Smooth muscle cell of the brain vasculature (primary cell): Measurements from ENCODE around the gene CATSPERZ.

Experiments
- DNase-seq: peaks from one replicate; pipeline ENCODE4 v3.0.0-alpha.2; 2012; ENCODE audit warnings: low read depth, low spot score

CATSPERZ gene

DNA sequence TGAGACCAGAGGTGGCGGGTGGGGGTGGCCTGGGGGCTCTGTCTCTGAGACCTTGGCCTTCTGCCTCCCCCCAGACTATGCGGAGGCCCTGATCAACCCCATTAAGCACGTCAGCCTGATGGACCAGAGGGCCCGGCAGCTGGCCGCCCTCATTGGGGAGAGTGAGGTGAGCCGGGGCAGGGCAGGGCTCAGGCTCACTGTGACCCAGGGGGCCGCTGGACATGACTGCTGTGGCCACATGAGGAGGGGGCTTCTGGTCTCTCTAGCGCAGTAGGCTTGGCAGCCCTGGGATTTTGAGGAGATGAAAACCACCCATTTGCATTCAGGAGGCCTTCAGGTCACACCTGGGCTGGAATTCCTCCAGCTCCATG, 36.2 kb upstream of the CATSPERZ start:
- no peak for DNase-seq

- DNase-seq = no peak
Observed at GRCh38 chr11:64264371-64264852, 35.7 kb upstream of the CATSPERZ start.

DNA sequence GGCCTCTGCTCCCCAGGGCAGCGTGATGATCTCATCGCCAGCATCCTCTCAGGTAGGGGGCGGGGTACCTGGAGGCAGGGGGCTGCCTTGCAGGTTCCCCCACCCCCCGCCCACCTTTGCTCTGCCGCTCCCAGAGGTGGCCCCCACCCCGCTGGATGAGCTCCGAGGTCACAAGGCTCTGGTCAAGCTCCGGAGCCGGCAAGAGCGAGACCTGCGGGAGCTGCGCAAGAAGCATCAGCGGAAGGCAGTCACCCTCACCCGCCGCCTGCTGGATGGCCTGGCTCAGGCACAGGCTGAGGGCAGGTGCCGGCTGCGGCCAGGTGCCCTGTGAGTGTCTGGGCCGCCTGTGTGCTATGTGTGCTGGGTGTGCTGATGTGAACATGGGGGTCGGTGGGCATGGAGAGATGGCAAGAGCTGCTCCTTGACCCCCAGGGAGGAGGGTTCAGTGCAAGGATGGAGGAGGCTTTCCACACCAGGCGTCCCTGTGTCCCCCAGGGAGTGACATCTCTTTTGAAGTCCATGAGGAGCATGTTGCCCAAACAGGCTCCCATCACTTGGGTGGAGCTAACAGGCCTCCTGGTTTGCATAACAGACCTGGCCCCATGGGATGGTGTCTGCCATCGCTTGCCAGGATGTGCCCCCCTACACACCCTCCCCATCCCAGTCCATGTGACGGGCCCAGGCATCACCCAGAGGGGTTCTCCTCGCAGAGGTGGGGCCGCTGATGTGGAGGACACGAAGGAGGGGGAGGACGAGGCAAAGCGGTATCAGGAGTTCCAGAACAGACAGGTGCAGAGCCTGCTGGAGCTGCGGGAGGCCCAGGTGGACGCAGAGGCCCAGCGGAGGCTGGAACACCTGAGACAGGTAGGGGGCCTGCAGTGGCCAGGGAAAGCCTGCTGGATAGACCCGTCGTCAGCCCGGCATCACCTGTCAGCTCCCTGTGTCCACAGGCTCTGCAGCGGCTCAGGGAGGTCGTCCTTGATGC, 34.7 kb upstream of the CATSPERZ start:
- DNase-seq = no peak

DNA sequence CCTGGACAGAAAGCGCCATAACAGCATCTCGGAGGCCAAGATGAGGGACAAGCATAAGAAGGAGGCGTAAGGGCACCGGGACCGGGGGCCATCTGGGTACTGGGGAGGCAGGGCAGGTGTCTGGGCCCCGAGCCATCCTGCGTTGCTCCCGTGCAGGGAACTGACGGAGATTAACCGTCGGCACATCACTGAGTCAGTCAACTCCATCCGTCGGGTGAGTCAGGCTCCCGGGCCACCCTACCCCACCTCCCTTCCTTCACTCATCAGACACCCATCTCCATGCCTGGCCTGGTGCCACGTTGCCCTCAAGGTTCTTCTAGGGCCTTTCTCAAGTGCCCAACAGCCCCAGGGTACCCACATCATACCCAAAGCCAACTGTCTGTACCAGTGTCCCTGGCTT, 33.8 kb upstream of the CATSPERZ start:
- DNase-seq = no peak

DNA sequence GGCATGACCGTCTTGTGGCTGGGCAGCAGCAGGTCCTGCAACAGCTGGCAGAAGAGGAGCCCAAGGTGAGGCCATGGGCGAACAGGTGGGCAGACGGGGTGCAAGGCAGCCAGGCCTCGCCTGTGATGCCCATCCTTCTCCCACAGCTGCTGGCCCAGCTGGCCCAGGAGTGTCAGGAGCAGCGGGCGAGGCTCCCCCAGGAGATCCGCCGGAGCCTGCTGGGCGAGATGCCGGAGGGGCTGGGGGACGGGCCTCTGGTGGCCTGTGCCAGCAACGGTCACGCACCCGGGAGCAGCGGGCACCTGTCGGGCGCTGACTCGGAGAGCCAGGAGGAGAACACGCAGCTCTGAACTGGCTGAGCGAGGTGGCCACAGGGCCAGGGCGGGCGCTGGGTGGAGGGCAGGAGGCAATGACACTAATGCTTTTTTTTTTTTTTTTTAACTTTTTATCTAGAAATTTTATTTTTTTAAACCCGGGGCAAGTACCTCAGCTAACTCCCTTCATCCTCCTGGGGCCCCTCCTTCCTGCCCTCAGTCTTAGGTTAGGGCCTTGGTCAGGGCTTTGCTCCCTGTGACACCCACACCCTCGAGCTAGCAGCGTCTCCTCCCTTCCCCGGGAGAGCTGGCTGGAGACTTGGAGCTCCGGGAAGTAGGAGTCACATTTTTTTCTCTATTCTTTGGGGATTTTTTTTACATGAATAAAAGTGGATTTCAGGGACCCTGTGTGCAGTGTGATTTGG, 32.8 kb upstream of the CATSPERZ start:
- no peak for DNase-seq

GRCh38 chr11:64268025-64268892, 31.9 kb upstream of the CATSPERZ start:
- DNase-seq = no peak

DNA sequence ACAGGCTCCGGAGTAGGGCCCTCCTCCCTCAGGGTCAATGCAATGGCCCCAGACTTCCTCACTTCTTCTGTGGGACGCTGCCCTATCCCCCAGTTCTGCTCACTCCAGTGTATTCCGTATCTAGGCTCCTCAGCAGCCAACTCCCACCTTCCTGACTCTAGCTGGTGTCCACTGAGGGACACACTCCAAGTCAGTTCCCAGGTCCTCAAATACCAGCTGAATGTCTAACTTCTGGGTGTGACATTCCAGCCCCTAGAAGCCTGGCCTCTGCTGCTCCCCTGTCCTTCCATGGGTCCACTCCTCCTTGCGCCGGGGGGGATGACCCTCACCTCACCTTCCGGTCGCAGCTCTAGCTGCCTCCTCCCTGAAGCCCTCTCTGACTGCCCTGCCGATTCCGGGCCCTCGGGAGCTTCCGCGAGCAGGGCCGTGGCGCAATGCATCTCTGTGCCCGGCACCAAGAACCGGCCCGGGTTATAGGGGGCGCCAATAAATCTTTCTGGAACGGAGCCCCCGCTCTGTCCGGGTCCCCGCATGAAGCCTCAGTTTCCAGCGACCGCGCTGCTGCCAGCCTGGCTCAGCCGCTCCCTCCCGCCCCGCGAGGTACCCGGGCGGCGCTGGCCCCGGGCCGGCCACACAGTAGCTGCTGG, 31.1 kb upstream of the CATSPERZ start:
- DNase-seq = no peak

DNA sequence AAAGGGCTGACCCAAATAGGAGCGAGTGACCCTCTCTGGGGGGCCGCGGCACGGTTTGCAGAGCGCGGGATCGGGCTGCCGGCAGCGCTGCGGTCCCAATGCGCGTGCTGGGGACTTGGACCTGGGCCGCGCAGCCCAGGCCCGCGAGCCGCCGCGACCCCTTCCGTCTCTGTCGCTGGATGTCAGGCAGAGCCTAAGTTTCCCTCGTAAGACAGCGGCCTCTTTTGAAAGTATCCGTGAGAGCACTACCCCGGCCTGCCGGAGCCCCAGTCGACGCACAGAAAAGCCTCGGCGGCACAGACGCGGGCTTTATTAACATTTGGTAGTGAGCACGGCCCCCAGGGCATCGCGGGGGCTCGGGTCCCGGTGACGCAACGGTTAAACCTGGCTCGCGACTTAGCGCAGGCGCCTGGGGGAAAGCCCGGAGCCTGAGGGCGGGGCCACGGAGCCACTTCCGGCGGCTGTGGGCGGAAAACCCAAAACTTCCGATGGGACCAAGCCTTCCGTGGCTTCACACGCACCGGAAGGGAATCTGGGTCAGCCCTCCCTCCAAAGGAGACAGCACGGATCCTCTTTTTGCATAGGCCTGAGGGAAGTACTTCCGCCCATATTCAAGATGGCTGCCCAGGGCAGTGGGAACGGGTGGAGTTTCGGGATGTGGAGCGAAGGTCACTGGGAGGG, 30.5 kb upstream of the CATSPERZ start:
- peak; percentile 99 for DNase-seq

- DNase-seq = no peak
Observed at GRCh38 chr11:64275031-64275800, 24.9 kb upstream of the CATSPERZ start.

DNA sequence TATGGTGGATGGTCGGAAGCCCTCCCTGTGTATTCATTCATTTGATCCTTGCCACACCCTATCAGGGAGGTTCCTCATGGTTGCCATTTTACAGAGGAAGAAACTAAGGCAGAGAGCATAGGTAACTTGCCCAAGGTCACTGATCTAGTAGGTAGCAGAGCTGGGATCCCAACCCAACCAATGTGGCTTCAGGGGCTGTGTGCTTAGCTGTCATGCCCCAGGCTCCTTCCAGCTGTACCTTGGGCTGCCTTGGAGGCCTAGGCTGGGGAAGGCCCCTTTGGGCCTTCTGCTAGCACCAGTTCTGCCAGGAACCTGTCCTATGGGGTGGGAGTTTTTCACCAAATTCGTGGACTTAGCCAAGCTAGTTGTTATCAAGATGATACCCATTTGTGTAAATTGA, 24.3 kb upstream of the CATSPERZ start:
- DNase-seq = no peak

- DNase-seq = no peak
Observed at GRCh38 chr11:64276653-64277431, 23.3 kb upstream of the CATSPERZ start.

- DNase-seq = no peak
Observed at GRCh38 chr11:64278576-64279190, 21.5 kb upstream of the CATSPERZ start.

DNA sequence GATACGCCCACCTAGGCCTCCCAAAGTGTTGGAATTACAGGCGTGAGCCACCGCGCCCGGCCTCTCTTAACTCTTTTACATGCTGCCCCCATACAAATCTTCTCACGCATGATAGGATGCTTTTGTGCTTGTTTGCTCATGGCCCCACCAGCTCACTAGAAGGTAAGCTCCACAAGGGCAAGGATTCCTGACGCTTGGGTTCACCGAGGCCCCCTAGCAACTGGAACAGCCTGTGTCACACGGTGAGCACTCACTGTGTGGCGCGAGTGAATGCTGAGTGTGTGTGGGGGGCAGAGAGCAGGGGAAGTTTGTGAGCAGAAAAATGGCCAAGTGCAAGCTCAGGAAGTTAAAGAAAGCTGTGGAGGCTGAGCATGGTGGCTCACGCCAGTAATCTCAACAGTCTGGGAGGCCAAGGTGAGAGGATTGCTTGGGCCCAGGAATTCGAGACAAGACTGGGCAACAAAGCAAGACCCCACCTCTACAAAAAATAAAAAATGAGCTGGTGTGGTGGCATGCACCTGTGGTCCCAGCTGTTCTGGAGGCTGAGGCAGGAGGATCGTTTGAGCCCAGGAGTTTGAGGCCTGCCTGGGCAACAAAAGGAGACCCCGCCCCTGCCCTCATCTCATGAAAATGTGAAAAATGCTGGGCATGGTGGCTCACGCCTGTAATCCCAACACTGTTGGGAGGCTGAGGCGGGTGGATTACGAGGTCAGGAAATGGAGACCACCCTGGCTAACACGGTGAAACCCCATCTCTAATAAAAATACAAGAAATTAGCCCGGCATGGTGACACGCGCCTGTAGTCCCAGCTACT, 18.0 kb upstream of the CATSPERZ start:
- no peak for DNase-seq

DNA sequence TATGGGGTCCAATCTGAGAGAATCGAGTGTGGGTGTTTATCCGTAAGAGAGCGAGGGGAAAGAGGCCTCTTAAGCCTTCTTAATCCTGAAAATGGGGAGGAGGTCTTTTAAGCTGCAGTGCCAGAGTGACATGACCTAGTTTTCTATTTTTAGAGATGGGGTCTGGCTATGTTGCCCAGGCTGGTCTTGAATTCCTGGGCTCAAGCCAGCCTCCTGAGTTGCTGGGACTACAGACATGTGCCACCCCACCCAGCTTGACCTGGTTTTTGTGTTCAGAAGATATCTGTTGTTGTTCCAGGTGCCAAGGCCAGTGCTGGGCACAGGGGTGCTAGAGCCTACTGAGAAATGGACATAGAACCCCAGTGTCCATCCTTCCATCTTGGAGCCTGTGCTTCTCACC, 17.1 kb upstream of the CATSPERZ start:
- no peak for DNase-seq

DNA sequence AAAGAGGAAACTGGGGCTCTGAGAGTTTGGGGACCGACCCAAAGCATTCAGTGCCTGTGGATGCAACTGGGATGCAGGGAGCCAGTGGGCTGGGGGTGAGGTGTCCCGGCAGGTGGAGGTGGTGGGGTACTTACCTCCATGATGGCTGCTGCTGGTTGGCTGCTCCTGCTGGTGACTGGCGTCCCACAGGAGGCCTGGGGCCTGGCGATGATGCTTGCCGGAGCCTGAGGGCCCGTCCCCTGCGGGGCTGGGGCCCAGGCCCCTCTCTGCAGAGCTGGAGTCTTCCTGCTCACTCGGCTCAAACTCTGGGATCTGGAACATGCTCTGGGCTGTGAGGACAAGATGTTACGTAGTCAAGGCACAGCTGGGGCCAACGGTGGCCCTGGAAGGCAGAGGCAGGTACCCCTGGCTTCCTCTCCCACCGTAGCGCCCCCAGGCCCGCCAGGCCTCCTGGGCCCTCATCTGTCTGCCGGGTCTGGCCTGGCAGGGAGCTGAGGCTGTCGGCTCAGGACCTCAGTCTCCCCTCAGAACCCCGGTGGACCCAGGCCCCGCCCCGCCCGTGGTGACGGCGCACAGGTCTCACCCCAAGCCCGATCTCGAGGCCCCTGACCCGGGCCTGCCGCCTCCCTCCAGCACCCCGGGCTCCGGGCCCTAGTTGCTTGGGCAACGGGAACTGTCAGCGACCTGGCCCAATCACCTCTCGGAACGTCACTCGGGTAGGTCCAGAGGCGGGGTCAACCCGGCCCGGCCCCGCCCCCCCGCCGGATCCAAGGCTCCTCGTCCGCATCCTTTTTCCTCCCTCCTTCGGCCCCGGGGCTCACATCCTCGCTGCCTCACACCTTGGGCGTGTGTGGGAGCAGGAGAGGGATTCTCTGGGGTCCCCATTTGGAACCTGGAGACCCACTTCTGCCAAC, 15.9 kb upstream of the CATSPERZ start, which contains the start of gene BAD:
Gene BAD, minus strand, starts transcription at position 618 of the 914 bp plus-strand sequence. Its CDS starts 297 bp downstream, at position 321.
- DNase-seq = peak; percentile 70
